HepG2 (cell line): ENCODE results near the gene BPI. TPM values are rescaled to one million over a fixed set of nuclear protein-coding genes. Genes with fewer than 3 reads are reported as not detected.

Source experiments
- ATAC-seq: fragments of 200-7000 bp; cut with Tn5 transposase; 3 replicates; pipeline ENCODE4 v1.9.1; 2020; ENCODE audit warnings: mild to moderate bottlenecking, moderate library complexity
- BruUV-seq: library from RNA; stranded (reverse); fragments of 400-500 nt; replicated peaks from 2 replicates; lab custom pipeline; 2021; lab: Mats Ljungman, UMichigan
- CTCF ChIA-PET: fragments of 300-600 bp; formaldehyde crosslinking; extraction: SDS; loops from one replicate; lab custom pipeline; 2021; ENCODE audit warnings: low total read pairs, inconsistent platforms, low intra/inter-chr PET ratio; lab: Yijun Ruan, JAX
- POLR2A ChIA-PET: fragments of 350-600 bp; sonication (Branson Sonifier 250); formaldehyde crosslinking; loops from one replicate; lab custom pipeline; 2020; ENCODE audit warnings: antibody characterized with exemption, inconsistent platforms; lab: Yijun Ruan, JAX
- DNase-seq: peaks from one replicate; pipeline ENCODE4 v3.0.0-alpha.2; 2015; ENCODE audit warnings: low spot score
- FAIRE-seq: peaks from 3 replicates; lab custom pipeline; 2011; peaks lifted over from hg19 to GRCh38; lab: Jason Lieb, UNC
- H2AFZ ChIP-seq: one replicate; pipeline ENCODE4 v1.6.1; 2011; ENCODE audit warnings: low read length, inconsistent platforms
- H3K27ac ChIP-seq: fragments of 300-600 bp; 3 replicates; pipeline ENCODE4 v1.8.0; 2011; ENCODE audit warnings: mixed run types, mild to moderate bottlenecking, mixed read lengths, low read length, inconsistent platforms; ENCODE audit not compliant: insufficient read depth; ENCODE audit errors: extremely low read length
- H3K27me3 ChIP-seq, 2 experiments: fragments of 200-600 bp in 1 of 2; 2 replicates in 1 of 2; 3 replicates in 1 of 2; pipeline versions ENCODE4 v1.6.0 to v1.8.0; 2011; ENCODE audit warnings: low read length in 2 of 2, mild to moderate bottlenecking in 2 of 2, moderate library complexity in 2 of 2, inconsistent platforms in 1 of 2; ENCODE audit not compliant: insufficient read depth in 2 of 2, control insufficient read depth in 1 of 2
- H3K36me3 ChIP-seq, 2 experiments: fragments of 200-600 bp in 1 of 2; replicated peaks in 1 of 2; 2 replicates in 1 of 2; 3 replicates in 1 of 2; pipeline versions ENCODE4 v1.5.1 to v1.8.0; 2011; ENCODE audit warnings: low read length in 2 of 2, inconsistent platforms in 1 of 2; ENCODE audit not compliant: insufficient read depth in 2 of 2, control insufficient read depth in 1 of 2
- H3K4me1 ChIP-seq: 2 replicates; pipeline ENCODE4 v1.5.1; 2012; ENCODE audit warnings: low read length, inconsistent platforms; ENCODE audit not compliant: insufficient read depth
- H3K4me2 ChIP-seq: 2 replicates; pipeline ENCODE4 v1.6.0; 2011; ENCODE audit warnings: low read depth, low read length, inconsistent platforms
- H3K4me3 ChIP-seq, 3 experiments: fragments of 200-600 bp in 1 of 3; sonication (generic), shearing (Covaris generic) in 1 of 3; replicated peaks in 1 of 3; 2 replicates each; pipeline ENCODE4 v1.5.1; 2011 to 2016; ENCODE audit warnings: low read length in 3 of 3, inconsistent platforms in 2 of 3, low read depth in 2 of 3, mild to moderate bottlenecking in 2 of 3, control low read depth in 1 of 3, mixed read lengths in 1 of 3; ENCODE audit not compliant: insufficient read depth in 1 of 3
- H3K79me2 ChIP-seq: one replicate; pipeline ENCODE4 v1.6.1; 2011; ENCODE audit warnings: low read length, inconsistent platforms; ENCODE audit not compliant: insufficient read depth
- H3K9ac ChIP-seq: 2 replicates; pipeline ENCODE4 v1.6.0; 2011; ENCODE audit warnings: mild to moderate bottlenecking, low read depth, low read length, inconsistent platforms; ENCODE audit not compliant: insufficient read depth
- H3K9me3 ChIP-seq: 2 replicates; pipeline ENCODE4 v1.5.1; 2012; ENCODE audit warnings: mild to moderate bottlenecking, low read length
- H4K20me1 ChIP-seq: 2 replicates; pipeline ENCODE4 v1.6.0; 2011; ENCODE audit warnings: inconsistent platforms, mild to moderate bottlenecking, low read length, moderate library complexity; ENCODE audit not compliant: insufficient read depth
- KMT2A ChIP-seq: sonication (generic); formaldehyde crosslinking; IDR thresholded peaks from 2 replicates; pipeline ENCODE4 v1.4.0; 2020; ENCODE audit warnings: missing genetic modification reagents
- MTF2 ChIP-seq: sonication (generic); formaldehyde crosslinking; IDR thresholded peaks from 2 replicates; pipeline ENCODE4 v1.5.0; 2020; ENCODE audit warnings: missing genetic modification reagents, borderline replicate concordance
- NFRKB ChIP-seq: fragments of 450-650 bp; IDR thresholded peaks from 2 replicates; pipeline ENCODE4 v1.6.1; 2017
- RBAK ChIP-seq: sonication (generic); formaldehyde crosslinking; IDR thresholded peaks from 2 replicates; pipeline ENCODE4 v1.5.1; 2020; ENCODE audit warnings: mild to moderate bottlenecking, missing genetic modification reagents
- SETDB1 ChIP-seq: sonication (generic); formaldehyde crosslinking; IDR thresholded peaks from 2 replicates; pipeline ENCODE4 v1.5.1; 2020; ENCODE audit warnings: missing genetic modification reagents, mild to moderate bottlenecking, borderline replicate concordance
- SMAD9 ChIP-seq: sonication (generic); formaldehyde crosslinking; IDR thresholded peaks from 2 replicates; pipeline ENCODE4 v1.5.1; 2020; ENCODE audit warnings: mild to moderate bottlenecking, missing genetic modification reagents
- SP4 ChIP-seq: sonication (generic); formaldehyde crosslinking; IDR thresholded peaks from 2 replicates; pipeline ENCODE4 v1.8.1; 2023; ENCODE audit warnings: mild to moderate bottlenecking, missing genetic modification reagents
- ZBTB14 ChIP-seq: sonication (generic); formaldehyde crosslinking; IDR thresholded peaks from 2 replicates; pipeline ENCODE4 v1.4.0; 2020; ENCODE audit warnings: missing genetic modification reagents
- ZNF20 ChIP-seq: sonication (generic); formaldehyde crosslinking; IDR thresholded peaks from 2 replicates; pipeline ENCODE4 v1.4.0; 2020; ENCODE audit warnings: mild to moderate bottlenecking, moderate library complexity, missing genetic modification reagents
- ZNF629 ChIP-seq: sonication (generic); formaldehyde crosslinking; conservative IDR thresholded peaks from 2 replicates; pipeline ENCODE4 v1.5.0; 2020; ENCODE audit warnings: missing genetic modification reagents
- ZNF652 ChIP-seq: IDR thresholded peaks from 2 replicates; pipeline ENCODE4 v1.6.1; 2016; ENCODE audit warnings: low read depth, borderline replicate concordance
- WGBS: methylation state at CpG from one replicate; pipeline ENCODE4 v1.1.6; 2017; ENCODE audit warnings: low lambda C conversion rate; 5-methylcytosine and 5-hydroxymethylcytosine counted together
- in situ Hi-C: cut with HindIII; loops from 2 replicates; pipeline ENCODE4 v1.10.0; 2017; ENCODE audit warnings: low pct_unique_long_range_greater_than_20kb; ENCODE audit not compliant: extremely low pct_ligation_motif_present
- intact Hi-C: fragments of 100-400 bp; cut with micrococcal nuclease; formaldehyde crosslinking; loops from one replicate; pipeline ENCODE4 v1.10.0; 2022; ENCODE audit not compliant: unreplicated experiment
- polyA plus RNA-seq, 8 experiments: library from polyadenylated mRNA; depleted of rRNA in 3 of 8; stranded (reverse) in 7 of 8; unstranded in 1 of 8; fragments of >200 nt; fragmentation: Illumina TruSeq in 4 of 8; extraction: Trizol in 4 of 8; gene quantifications; 2 replicates each; pipeline versions ENCODE4 v1.2.1 to v1.2.3, GENCODE V29; 2011 to 2016; ENCODE audit warnings: low read depth in 4 of 8, missing spikeins in 1 of 8, mixed read lengths in 1 of 8; ENCODE audit not compliant: insufficient read depth in 1 of 8
- total RNA-seq, 5 experiments: library from RNA; depleted of rRNA; stranded (reverse); fragments of >200 nt; fragmentation: Illumina TruSeq; extraction: Trizol; gene quantifications; 2 replicates each; pipeline ENCODE4 v1.2.3, GENCODE V29; 2016; ENCODE audit warnings: low read depth in 1 of 5
- TF ChIP-seq, protein P1 (sequence below): sonication (generic); formaldehyde crosslinking; IDR thresholded peaks from 2 replicates; pipeline ENCODE4 v1.4.0; 2020; ENCODE audit warnings: missing genetic modification reagents, borderline replicate concordance
- TF ChIP-seq, protein P2 (sequence below): sonication (generic); formaldehyde crosslinking; IDR thresholded peaks from 2 replicates; pipeline ENCODE4 v1.4.0; 2020; ENCODE audit warnings: missing genetic modification reagents

BPI gene
- total and polyA plus RNA-seq, 2 of the 13 experiments (the other 11 are each of a cell fraction or from before 2014, with no cell fraction given) = not detected

- in situ Hi-C loops (no loop called here), intact Hi-C loops (no loop called here)
- Histone ChIP-seq H3K9ac (no peak overlapping the region), H3K79me2 (no peaks in the 10 kb centered on the region), H3K36me3 (no peaks in the 10 kb centered on the region), H4K20me1 (no peaks in the 10 kb centered on the region), H3K4me2 (no peak overlapping the region), H3K4me3 (no peak overlapping the region), H3K9me3 (no peaks in the 10 kb centered on the region), H3K4me1 (no peaks in the 10 kb centered on the region), H3K27me3 (peaks cover 0 to 3% of the 10 kb centered on the region in 2 experiments; a peak in 1 of 5 replicates), H2AFZ (no peak overlapping the region), H3K27ac (no peak overlapping the region)
- BruUV-seq = no TSS peak
- CTCF ChIA-PET = no interaction called here
- no peak for TF ChIP-seq ZNF20 (CRISPR knock-in tag)
- 0 out of 2 replicates have a peak, but pooled peaks have one; percentile 22 for TF ChIP-seq ZNF629
- TF ChIP-seq RBAK (CRISPR knock-in tag) = no peak
- no peak for TF ChIP-seq ZNF652 (CRISPR knock-in tag)
- no peak for TF ChIP-seq MTF2 (CRISPR knock-in tag)
- 36% methylated on average over 7 of the region's 7 CpGs for WGBS
- ATAC-seq (peak; percentile 64), DNase-seq (no peak), FAIRE-seq (no peak)
- POLR2A ChIA-PET = no interaction called here
Measured at GRCh38 chr20:38373231-38373867, 69.4 kb downstream of the BPI start.

DNA sequence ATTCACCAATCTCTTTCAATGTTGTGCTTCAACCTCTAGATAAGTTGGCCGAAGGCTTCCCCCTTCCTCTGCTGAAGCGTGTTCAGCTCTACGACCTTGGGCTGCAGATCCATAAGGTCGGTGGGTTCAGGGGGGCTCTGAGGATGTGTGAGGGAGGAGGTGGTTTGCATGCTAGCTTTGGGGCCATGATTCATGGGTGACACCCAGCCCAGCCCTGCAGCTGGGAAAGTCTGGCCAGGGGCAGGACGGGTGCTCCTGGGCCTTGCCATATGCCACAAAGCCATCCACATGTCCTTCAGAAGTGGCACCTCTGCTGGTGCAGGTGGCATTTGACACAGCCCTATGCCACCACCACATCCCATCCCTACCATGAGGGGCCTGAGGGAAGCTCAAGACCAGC, 69.9 kb downstream of the BPI start:
- Histone ChIP-seq H3K4me1 (no peaks in the 10 kb centered on the region), H4K20me1 (no peaks in the 10 kb centered on the region), H3K4me2 (no peak overlapping the region), H3K9me3 (no peaks in the 10 kb centered on the region), H3K79me2 (no peaks in the 10 kb centered on the region), H3K36me3 (no peaks in the 10 kb centered on the region), H3K4me3 (no peak overlapping the region), H3K27ac (no peak overlapping the region), H3K9ac (no peak overlapping the region), H3K27me3 (peaks cover 0 to 3% of the 10 kb centered on the region in 2 experiments; a peak in 1 of 5 replicates), H2AFZ (no peak overlapping the region)
- ChIA-PET CTCF (no interaction called here), POLR2A (no interaction called here)
- no TSS peak for BruUV-seq
- ATAC-seq (no peak), FAIRE-seq (no peak), DNase-seq (no peak)
- WGBS = 78% methylated on average over 5 of the region's 5 CpGs
- in situ Hi-C loops (no loop called here), intact Hi-C loops (no loop called here)
- no peak for TF ChIP-seq NFRKB
- no peak for TF ChIP-seq SETDB1
- TF ChIP-seq, protein P1, sequence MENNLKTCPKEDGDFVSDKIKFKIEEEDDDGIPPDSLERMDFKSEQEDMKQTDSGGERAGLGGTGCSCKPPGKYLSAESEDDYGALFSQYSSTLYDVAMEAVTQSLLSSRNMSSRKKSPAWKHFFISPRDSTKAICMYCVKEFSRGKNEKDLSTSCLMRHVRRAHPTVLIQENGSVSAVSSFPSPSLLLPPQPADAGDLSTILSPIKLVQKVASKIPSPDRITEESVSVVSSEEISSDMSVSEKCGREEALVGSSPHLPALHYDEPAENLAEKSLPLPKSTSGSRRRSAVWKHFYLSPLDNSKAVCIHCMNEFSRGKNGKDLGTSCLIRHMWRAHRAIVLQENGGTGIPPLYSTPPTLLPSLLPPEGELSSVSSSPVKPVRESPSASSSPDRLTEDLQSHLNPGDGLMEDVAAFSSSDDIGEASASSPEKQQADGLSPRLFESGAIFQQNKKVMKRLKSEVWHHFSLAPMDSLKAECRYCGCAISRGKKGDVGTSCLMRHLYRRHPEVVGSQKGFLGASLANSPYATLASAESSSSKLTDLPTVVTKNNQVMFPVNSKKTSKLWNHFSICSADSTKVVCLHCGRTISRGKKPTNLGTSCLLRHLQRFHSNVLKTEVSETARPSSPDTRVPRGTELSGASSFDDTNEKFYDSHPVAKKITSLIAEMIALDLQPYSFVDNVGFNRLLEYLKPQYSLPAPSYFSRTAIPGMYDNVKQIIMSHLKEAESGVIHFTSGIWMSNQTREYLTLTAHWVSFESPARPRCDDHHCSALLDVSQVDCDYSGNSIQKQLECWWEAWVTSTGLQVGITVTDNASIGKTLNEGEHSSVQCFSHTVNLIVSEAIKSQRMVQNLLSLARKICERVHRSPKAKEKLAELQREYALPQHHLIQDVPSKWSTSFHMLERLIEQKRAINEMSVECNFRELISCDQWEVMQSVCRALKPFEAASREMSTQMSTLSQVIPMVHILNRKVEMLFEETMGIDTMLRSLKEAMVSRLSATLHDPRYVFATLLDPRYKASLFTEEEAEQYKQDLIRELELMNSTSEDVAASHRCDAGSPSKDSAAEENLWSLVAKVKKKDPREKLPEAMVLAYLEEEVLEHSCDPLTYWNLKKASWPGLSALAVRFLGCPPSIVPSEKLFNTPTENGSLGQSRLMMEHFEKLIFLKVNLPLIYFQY (CRISPR knock-in tag) = no peak
- TF ChIP-seq, protein P2, sequence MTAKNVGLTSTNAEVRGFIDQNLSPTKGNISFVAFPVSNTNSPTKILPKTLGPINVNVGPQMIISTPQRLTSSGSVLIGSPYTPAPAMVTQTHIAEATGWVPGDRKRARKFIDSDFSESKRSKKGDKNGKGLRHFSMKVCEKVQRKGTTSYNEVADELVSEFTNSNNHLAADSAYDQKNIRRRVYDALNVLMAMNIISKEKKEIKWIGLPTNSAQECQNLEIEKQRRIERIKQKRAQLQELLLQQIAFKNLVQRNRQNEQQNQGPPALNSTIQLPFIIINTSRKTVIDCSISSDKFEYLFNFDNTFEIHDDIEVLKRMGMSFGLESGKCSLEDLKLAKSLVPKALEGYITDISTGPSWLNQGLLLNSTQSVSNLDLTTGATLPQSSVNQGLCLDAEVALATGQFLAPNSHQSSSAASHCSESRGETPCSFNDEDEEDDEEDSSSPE (CRISPR knock-in tag) = no peak
- no peak for TF ChIP-seq KMT2A (CRISPR knock-in tag)
- no peak for TF ChIP-seq SP4 (CRISPR knock-in tag)
- no peak for TF ChIP-seq SMAD9 (CRISPR knock-in tag)
- no peak for TF ChIP-seq ZBTB14 (CRISPR knock-in tag)
